ENCODE results near the gene STPG4.
"Not testable (repeated sequence)": the region's sequence is repeated elsewhere in the genome, so short reads cannot be mapped to it uniquely, and the experiment has no call there.

The STPG4 gene

DNA sequence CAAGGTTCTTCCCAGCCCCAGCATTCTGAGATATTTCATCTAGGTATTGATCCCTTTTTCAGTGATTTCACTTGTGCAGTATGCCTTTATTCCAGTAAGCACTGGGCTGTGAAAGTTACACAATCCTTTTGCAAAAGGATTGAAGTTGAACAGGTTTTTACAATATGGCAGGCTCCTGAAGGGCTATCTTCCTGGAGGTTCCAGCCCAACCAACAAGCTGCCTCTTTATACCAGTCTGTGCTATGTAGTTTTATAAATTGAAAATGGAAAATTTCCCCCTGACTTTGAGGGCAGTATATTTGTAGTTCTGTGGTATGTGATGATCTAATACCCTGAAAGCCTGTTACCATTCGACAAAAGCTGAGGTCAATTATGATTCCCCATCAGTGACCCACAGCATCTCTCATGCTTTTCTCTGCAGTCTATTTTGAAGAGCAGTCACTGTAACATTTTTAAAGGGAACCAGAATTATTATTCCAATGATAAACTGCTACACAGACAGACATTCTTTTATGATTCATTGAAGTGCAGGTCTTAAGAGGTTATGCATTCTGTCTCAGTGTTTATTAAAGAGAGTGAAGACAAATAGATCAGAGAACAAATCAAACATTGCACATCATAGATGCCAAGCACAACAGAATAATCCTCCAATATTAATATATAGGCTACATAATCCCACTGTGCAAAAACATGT, 35.2 kb upstream of the STPG4 start:
- no peaks in the 10 kb centered on the region for H3K9me3 ChIP-seq (ENCODE audit: control insufficient read depth in 2 of 2, low read length in 2 of 2)
- no peak overlapping the region for H3K27ac ChIP-seq (ENCODE audit: low read depth in 2 of 2, low read length in 2 of 2)
- H3K4me1 ChIP-seq (ENCODE audit: control insufficient read depth in 2 of 2, insufficient read depth in 2 of 2, low read length in 2 of 2): no peaks in the 10 kb centered on the region
- no peak overlapping the region for H3K4me3 ChIP-seq (ENCODE audit: low read length in 2 of 2)
- no peaks in the 10 kb centered on the region for H3K36me3 ChIP-seq (ENCODE audit: control insufficient read depth in 2 of 2, insufficient read depth in 2 of 2, low read length in 2 of 2)
- no peaks in the 10 kb centered on the region for H3K27me3 ChIP-seq (ENCODE audit: control insufficient read depth in 2 of 2, insufficient read depth in 2 of 2, low read length in 2 of 2)
- no peak overlapping the region for H3K9ac ChIP-seq (ENCODE audit: low read depth in 1 of 2, low read length in 2 of 2)

DNA sequence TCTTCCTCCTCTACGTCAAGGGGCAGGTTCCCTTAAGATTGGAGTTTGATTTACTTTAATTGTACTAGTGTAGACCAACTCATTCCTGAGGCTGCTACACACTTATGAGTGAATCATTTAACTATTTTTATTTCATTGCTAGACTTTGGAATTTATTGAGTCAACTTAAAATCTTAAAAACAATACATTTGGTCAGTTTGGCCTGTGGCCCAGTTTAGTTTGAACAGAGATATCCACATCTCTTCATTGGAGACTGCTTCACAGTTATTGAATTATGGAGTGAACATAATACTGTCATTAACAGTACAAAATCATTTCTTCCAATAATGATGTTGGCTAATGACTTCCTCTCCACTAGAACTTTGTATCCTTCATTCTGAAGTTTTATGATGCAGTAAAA, 34.5 kb upstream of the STPG4 start:
- no peak overlapping the region for H3K9ac ChIP-seq (ENCODE audit: low read depth in 1 of 2, low read length in 2 of 2)
- no peak overlapping the region for H3K27ac ChIP-seq (ENCODE audit: low read depth in 2 of 2, low read length in 2 of 2)
- no peaks in the 10 kb centered on the region for H3K36me3 ChIP-seq (ENCODE audit: control insufficient read depth in 2 of 2, insufficient read depth in 2 of 2, low read length in 2 of 2)
- no peak overlapping the region for H3K4me3 ChIP-seq (ENCODE audit: low read length in 2 of 2)
- no peaks in the 10 kb centered on the region for H3K9me3 ChIP-seq (ENCODE audit: control insufficient read depth in 2 of 2, low read length in 2 of 2)
- no peaks in the 10 kb centered on the region for H3K4me1 ChIP-seq (ENCODE audit: control insufficient read depth in 2 of 2, insufficient read depth in 2 of 2, low read length in 2 of 2)
- no peaks in the 10 kb centered on the region for H3K27me3 ChIP-seq (ENCODE audit: control insufficient read depth in 2 of 2, insufficient read depth in 2 of 2, low read length in 2 of 2)

DNA sequence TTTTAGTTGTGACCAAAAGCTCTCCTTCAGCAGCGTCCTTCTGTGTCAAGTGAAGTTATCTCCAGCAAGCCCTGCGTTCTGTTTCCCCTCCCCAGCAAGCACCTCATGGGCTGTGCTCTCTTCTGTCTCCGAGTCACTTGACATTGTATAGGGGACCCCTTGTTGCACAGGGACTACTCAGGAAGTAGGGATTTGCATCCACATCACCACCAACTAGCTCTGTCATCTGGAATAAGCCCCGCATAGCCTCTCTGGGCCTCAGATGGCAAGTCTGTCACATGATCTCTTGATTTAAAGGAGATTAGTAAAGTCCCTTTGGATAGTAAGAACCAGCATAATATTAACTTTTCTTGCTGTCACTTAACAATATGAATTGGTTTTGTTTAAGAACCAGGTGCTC, 32.0 kb upstream of the STPG4 start:
- H3K9ac ChIP-seq (ENCODE audit: low read depth in 1 of 2, low read length in 2 of 2): no peak overlapping the region
- no peak overlapping the region for H3K4me3 ChIP-seq (ENCODE audit: low read length in 2 of 2)
- no peak overlapping the region for H3K27ac ChIP-seq (ENCODE audit: low read depth in 2 of 2, low read length in 2 of 2)
- H3K36me3 ChIP-seq (ENCODE audit: control insufficient read depth in 2 of 2, insufficient read depth in 2 of 2, low read length in 2 of 2): no peaks in the 10 kb centered on the region
- no peaks in the 10 kb centered on the region for H3K4me1 ChIP-seq (ENCODE audit: control insufficient read depth in 2 of 2, insufficient read depth in 2 of 2, low read length in 2 of 2)
- H3K27me3 ChIP-seq (ENCODE audit: control insufficient read depth in 2 of 2, insufficient read depth in 2 of 2, low read length in 2 of 2): no peaks in the 10 kb centered on the region
- no peaks in the 10 kb centered on the region for H3K9me3 ChIP-seq (ENCODE audit: control insufficient read depth in 2 of 2, low read length in 2 of 2)

DNA sequence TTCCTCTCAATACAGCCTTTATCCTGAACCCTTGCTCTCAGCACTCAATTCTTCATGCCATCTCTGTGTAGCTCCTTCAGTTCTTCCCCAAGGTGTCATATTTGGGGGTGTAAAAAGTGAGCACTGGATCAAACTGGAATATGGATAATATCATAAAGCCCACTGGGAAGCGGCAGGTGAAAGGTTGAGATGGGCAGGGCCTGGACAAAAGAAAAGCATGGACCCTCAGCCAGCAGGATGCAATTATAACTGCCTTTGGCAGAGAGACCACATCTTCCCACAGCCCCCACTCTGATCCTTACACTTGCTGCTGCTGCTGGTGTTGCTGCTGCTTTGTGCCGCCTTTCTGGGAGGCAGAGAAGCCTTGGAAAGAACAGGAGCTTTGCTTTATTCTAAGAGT, 31.2 kb upstream of the STPG4 start:
- H3K9me3 ChIP-seq (ENCODE audit: control insufficient read depth in 2 of 2, low read length in 2 of 2): no peaks in the 10 kb centered on the region
- no peak overlapping the region for H3K27ac ChIP-seq (ENCODE audit: low read depth in 2 of 2, low read length in 2 of 2)
- H3K36me3 ChIP-seq (ENCODE audit: control insufficient read depth in 2 of 2, insufficient read depth in 2 of 2, low read length in 2 of 2): no peaks in the 10 kb centered on the region
- no peak overlapping the region for H3K9ac ChIP-seq (ENCODE audit: low read depth in 1 of 2, low read length in 2 of 2)
- no peak overlapping the region for H3K4me3 ChIP-seq (ENCODE audit: low read length in 2 of 2)
- no peaks in the 10 kb centered on the region for H3K4me1 ChIP-seq (ENCODE audit: control insufficient read depth in 2 of 2, insufficient read depth in 2 of 2, low read length in 2 of 2)
- no peaks in the 10 kb centered on the region for H3K27me3 ChIP-seq (ENCODE audit: control insufficient read depth in 2 of 2, insufficient read depth in 2 of 2, low read length in 2 of 2)

DNA sequence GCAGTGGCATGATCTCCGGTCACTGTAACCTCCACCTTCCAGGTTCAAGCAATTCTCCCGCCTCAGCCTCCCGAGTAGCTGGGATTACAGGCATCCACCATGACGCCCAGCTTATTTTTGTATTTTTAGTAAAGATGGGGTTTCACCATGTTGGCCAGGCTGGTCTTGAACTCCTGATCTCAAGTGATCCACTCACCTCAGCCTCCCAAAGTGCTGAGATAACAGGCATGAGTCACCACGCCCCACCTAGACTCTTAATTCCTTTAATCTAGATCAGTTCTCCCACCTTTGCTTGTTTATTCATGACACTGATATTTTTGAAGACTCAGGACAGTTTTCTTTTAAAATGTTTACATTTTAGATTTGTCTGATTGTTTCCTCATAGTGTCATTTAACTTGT, 30.0 kb upstream of the STPG4 start:
- H3K9ac ChIP-seq (ENCODE audit: low read depth in 1 of 2, low read length in 2 of 2); H3K27me3 ChIP-seq (ENCODE audit: control insufficient read depth in 2 of 2, insufficient read depth in 2 of 2, low read length in 2 of 2); H3K4me1 ChIP-seq (ENCODE audit: control insufficient read depth in 2 of 2, insufficient read depth in 2 of 2, low read length in 2 of 2); H3K36me3 ChIP-seq (ENCODE audit: control insufficient read depth in 2 of 2, insufficient read depth in 2 of 2, low read length in 2 of 2); H3K27ac ChIP-seq (ENCODE audit: low read depth in 2 of 2, low read length in 2 of 2); H3K4me3 ChIP-seq (ENCODE audit: low read length in 2 of 2); H3K9me3 ChIP-seq (ENCODE audit: control insufficient read depth in 2 of 2, low read length in 2 of 2): not testable (repeated sequence)

DNA sequence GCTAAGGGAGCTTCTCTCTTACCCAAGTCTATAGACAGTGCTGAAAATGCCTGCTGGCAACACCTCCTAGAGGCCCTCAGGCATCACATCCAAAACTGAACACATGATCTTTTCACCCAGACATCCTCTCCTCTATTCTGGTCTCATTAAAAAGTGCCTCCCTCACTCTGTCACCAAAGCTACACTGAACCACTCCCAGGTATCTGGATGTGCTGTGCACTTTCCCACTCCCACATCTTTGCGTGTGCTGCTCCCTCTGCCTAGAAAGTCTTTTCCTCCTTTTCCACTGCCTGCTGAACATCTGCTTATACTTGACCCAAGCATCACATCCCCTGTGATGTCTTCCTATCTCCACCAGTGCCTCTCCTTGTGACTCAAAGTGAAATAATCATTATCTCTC, 26.1 kb upstream of the STPG4 start:
- Histone ChIP-seq H3K4me1 (ENCODE audit: control insufficient read depth in 2 of 2, insufficient read depth in 2 of 2, low read length in 2 of 2) (peaks cover 0 to 12% of the 10 kb centered on the region in 2 donors), H3K36me3 (ENCODE audit: control insufficient read depth in 2 of 2, insufficient read depth in 2 of 2, low read length in 2 of 2) (no peaks in the 10 kb centered on the region), H3K4me3 (ENCODE audit: low read length in 2 of 2) (no peak overlapping the region), H3K27ac (ENCODE audit: low read depth in 2 of 2, low read length in 2 of 2) (no peak overlapping the region), H3K9ac (ENCODE audit: low read depth in 1 of 2, low read length in 2 of 2) (no peak overlapping the region), H3K27me3 (ENCODE audit: control insufficient read depth in 2 of 2, insufficient read depth in 2 of 2, low read length in 2 of 2) (no peaks in the 10 kb centered on the region), H3K9me3 (ENCODE audit: control insufficient read depth in 2 of 2, low read length in 2 of 2) (no peaks in the 10 kb centered on the region)

DNA sequence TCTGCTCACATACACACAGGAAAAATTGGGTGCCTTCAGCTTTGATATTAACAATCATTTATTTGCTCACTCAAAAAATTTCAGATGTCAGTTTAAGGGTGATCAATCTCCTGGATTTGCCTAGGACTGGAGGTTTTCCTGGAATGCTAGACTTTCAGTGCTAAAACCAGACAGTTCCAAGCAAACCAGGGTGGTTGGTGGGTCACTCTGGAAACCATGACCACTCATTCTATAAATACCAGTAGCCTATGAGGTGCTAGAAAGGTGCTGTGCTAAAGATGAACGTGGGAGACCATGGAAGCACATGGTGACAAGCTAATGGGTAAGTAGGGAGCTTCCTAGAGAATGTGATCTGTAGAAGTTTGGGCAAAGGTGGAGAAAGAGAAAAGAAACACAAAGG, 25.4 kb upstream of the STPG4 start:
- H3K9me3 ChIP-seq (ENCODE audit: control insufficient read depth in 2 of 2, low read length in 2 of 2): no peaks in the 10 kb centered on the region
- H3K4me3 ChIP-seq (ENCODE audit: low read length in 2 of 2): no peak overlapping the region
- peaks cover 0 to 12% of the 10 kb centered on the region in 2 donors for H3K4me1 ChIP-seq (ENCODE audit: control insufficient read depth in 2 of 2, insufficient read depth in 2 of 2, low read length in 2 of 2)
- no peak overlapping the region for H3K27ac ChIP-seq (ENCODE audit: low read depth in 2 of 2, low read length in 2 of 2)
- no peak overlapping the region for H3K9ac ChIP-seq (ENCODE audit: low read depth in 1 of 2, low read length in 2 of 2)
- H3K36me3 ChIP-seq (ENCODE audit: control insufficient read depth in 2 of 2, insufficient read depth in 2 of 2, low read length in 2 of 2): no peaks in the 10 kb centered on the region
- H3K27me3 ChIP-seq (ENCODE audit: control insufficient read depth in 2 of 2, insufficient read depth in 2 of 2, low read length in 2 of 2): no peaks in the 10 kb centered on the region

DNA sequence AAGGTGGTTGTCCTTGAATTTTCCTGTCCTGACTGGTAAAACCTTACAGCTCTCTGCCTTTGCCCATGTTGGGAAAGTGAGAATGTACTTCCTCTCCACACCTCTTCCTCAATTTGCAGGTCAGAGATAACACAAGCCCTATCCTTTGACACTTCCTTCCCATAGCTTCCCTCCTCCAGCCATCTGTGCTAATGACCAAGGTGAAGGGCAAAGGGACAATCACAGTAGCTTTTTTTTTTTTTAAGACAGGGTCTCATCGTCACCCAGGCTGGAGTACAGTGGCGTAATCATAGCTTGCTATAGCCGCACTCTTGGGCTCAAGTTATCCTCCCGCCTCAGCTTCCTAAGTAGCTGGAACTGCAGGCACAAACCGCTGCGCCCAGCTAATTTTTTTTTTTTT, 24.3 kb upstream of the STPG4 start:
- no peaks in the 10 kb centered on the region for H3K9me3 ChIP-seq (ENCODE audit: control insufficient read depth in 2 of 2, low read length in 2 of 2)
- H3K9ac ChIP-seq (ENCODE audit: low read depth in 1 of 2, low read length in 2 of 2): no peak overlapping the region
- H3K36me3 ChIP-seq (ENCODE audit: control insufficient read depth in 2 of 2, insufficient read depth in 2 of 2, low read length in 2 of 2): no peaks in the 10 kb centered on the region
- H3K4me3 ChIP-seq (ENCODE audit: low read length in 2 of 2): no peak overlapping the region
- no peaks in the 10 kb centered on the region for H3K27me3 ChIP-seq (ENCODE audit: control insufficient read depth in 2 of 2, insufficient read depth in 2 of 2, low read length in 2 of 2)
- H3K27ac ChIP-seq (ENCODE audit: low read depth in 2 of 2, low read length in 2 of 2): no peak overlapping the region
- H3K4me1 ChIP-seq (ENCODE audit: control insufficient read depth in 2 of 2, insufficient read depth in 2 of 2, low read length in 2 of 2): peaks cover 0 to 16% of the 10 kb centered on the region in 2 donors

DNA sequence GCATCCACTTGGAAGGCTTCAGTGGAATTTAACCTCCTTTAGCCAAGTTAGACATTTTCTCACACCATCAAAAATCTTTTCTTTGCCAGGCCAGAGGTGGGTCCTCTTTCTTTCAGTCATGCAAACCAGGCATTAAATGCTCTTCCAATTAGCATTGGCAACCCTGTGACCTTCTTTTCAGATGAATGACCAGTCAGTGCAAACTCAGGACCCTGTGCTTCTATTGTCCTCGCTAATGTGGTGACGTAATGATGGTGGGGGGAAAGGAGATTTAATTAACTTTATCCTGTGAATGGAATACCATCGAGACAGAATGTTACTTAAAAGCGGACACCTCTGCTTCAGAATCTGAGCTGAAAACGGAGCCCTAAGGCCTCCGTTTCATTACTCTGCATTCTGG, 23.2 kb upstream of the STPG4 start:
- H3K9ac ChIP-seq (ENCODE audit: low read depth in 1 of 2, low read length in 2 of 2): no peak overlapping the region
- peaks cover 0 to 3% of the 10 kb centered on the region in 2 donors for H3K36me3 ChIP-seq (ENCODE audit: control insufficient read depth in 2 of 2, insufficient read depth in 2 of 2, low read length in 2 of 2)
- no peak overlapping the region for H3K27ac ChIP-seq (ENCODE audit: low read depth in 2 of 2, low read length in 2 of 2)
- no peaks in the 10 kb centered on the region for H3K27me3 ChIP-seq (ENCODE audit: control insufficient read depth in 2 of 2, insufficient read depth in 2 of 2, low read length in 2 of 2)
- no peak overlapping the region for H3K4me3 ChIP-seq (ENCODE audit: low read length in 2 of 2)
- H3K9me3 ChIP-seq (ENCODE audit: control insufficient read depth in 2 of 2, low read length in 2 of 2): no peaks in the 10 kb centered on the region
- H3K4me1 ChIP-seq (ENCODE audit: control insufficient read depth in 2 of 2, insufficient read depth in 2 of 2, low read length in 2 of 2): peaks cover 5 to 22% of the 10 kb centered on the region in 2 donors

DNA sequence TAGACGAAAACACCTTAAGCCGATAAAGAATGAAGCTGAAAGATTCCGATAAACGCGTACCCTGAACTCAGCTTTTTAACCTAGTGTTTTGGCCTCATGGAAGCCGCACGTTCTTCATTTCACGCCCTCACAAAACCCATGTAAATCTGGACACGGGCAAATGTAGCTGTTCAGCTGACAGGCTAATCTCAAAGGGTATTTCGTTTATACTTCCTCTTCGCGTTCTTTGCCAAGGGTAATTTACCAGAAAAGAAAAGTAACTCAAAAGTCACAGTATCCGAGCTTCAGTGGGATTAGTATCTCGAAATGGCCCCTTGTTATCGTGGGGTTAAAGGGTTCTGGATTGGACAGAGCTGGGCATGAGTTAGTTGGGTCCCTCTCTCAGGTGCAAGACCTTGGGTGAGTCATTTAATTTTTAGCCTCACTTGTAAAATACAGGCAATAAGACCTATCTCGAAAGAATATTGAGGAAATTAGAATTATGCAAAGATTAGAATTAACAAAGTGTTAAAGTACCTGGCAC, 22.0 kb upstream of the STPG4 start:
- Histone ChIP-seq H3K27ac (ENCODE audit: low read depth in 2 of 2, low read length in 2 of 2) (peak overlapping the region; percentile 97 to 99), H3K9me3 (ENCODE audit: control insufficient read depth in 2 of 2, low read length in 2 of 2) (no peaks in the 10 kb centered on the region), H3K36me3 (ENCODE audit: control insufficient read depth in 2 of 2, insufficient read depth in 2 of 2, low read length in 2 of 2) (peaks cover 3% of the 10 kb centered on the region in 2 donors), H3K27me3 (ENCODE audit: control insufficient read depth in 2 of 2, insufficient read depth in 2 of 2, low read length in 2 of 2) (no peaks in the 10 kb centered on the region), H3K4me3 (ENCODE audit: low read length in 2 of 2) (peak overlapping the region; percentile 95 to 96), H3K4me1 (ENCODE audit: control insufficient read depth in 2 of 2, insufficient read depth in 2 of 2, low read length in 2 of 2) (peaks cover 16 to 33% of the 10 kb centered on the region in 2 donors), H3K9ac (ENCODE audit: low read depth in 1 of 2, low read length in 2 of 2) (peak overlapping the region; percentile 95 to 99)
